ENCODE results near the gene SYMPK. TPM values are rescaled to one million over a fixed set of nuclear protein-coding genes. Genes with fewer than 3 reads are reported as not detected.

The SYMPK gene
- total RNA-seq, 4 donors from 2014 or later, result 44.0 to 158 (median 90.3) TPM

DNA sequence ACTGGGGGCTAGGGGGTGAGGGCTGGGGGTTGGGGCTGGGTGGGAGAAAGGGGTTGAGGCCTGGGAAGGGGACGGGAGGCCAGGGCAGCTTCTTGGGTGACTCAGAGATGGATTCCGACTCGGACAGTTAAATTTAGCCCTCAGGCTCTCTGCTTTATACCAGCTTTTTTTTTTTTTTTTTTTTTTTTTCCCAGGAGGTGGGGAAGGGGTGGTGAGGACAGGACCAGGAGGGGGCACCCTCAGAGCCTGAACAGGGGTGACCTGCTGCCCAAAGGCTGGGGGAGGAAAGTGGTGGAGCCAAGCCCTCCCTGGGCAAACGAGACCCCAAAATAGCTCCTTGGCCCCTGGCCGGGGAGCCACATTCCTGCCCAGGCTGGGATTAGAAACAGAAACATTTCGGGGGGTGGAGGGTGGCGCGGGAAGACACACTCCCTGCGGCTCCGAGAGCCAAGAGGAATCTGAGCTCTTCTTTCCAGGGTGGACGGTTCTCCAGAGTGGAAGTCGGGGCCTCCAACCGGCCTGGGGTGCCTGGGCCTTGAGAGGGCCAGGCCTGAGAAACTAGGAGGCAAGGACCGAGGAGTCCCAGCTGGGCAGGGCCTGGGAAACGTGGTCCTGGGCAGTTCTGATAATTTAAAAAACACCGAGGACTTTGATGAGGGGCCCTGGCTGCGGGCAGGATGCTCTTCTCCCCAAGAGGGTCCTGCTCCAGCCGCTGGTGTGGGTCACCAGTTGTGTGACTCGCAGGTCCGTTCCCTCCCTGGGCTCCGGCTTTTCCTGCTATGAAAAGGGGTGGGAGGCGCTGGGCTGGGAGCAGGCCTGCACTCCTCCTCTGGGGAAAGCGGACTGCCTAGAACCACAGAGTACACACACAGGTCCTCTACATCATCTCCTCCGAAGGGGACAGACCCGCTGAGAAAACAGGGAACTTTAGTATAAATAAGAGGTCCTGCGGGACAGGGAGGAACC lies 79.8 kb downstream of the SYMPK start:
- H3K4me3 ChIP-seq, result peak overlapping the region in 1 of 4 donors; percentile 59
- TF ChIP-seq POLR2A (IDR thresholded peaks at IDR 0.05) (no peak), CTCF (IDR thresholded peaks at IDR 0.05) (no peak)
- peaks cover 0 to 45% (median 15%) of the 10 kb centered on the region in 4 donors for H3K4me1 ChIP-seq
- H3K27me3 ChIP-seq, result no peaks in the 10 kb centered on the region
- DNase-seq, result peak in 1 of 3 donors; percentile 53
- peaks cover 0 to 32% (median 0%) of the 10 kb centered on the region in 3 donors for H3K36me3 ChIP-seq
- H3K9me3 ChIP-seq, result no peaks in the 10 kb centered on the region
- H3K27ac ChIP-seq, result peak overlapping the region; percentile 58 to 88 (median 71)

GRCh38 chr19:45782162-45782691 lies 80.7 kb downstream of the SYMPK start, which contains the start of gene DMPK:
Gene DMPK (minus strand): TSS chr19:45782490. CDS start chr19:45782352, 138 bp downstream.
- Histone ChIP-seq H3K27me3 (no peaks in the 10 kb centered on the region), H3K4me1 (peaks cover 0 to 45% (median 15%) of the 10 kb centered on the region in 4 donors)

GRCh38 chr19:45781214-45782161 lies 81.5 kb downstream of the SYMPK start:
- Histone ChIP-seq H3K27ac (peak overlapping the region; percentile 58 to 88 (median 71)), H3K27me3 (no peaks in the 10 kb centered on the region), H3K4me3 (peak overlapping the region; percentile 30 to 59 (median 37)), H3K4me1 (peaks cover 0 to 45% (median 15%) of the 10 kb centered on the region in 4 donors), H3K36me3 (peaks cover 0 to 31% (median 0%) of the 10 kb centered on the region in 3 donors), H3K9me3 (no peaks in the 10 kb centered on the region)
- TF ChIP-seq POLR2A (IDR thresholded peaks at IDR 0.05) (no peak), CTCF (IDR thresholded peaks at IDR 0.05) (no peak)
- DNase-seq, result peak in 1 of 3 donors; percentile 65

More at GRCh38 chr19:45782162-45782691, 80.7 kb downstream of the SYMPK start, which contains the start of gene DMPK:
- Histone ChIP-seq H3K4me3 (peak within 1 kb of the TSS; percentile 30 to 59 (median 37)), H3K36me3 (peaks cover 0 to 31% (median 0%) of the 10 kb centered on the region in 3 donors), H3K9me3 (no peaks in the 10 kb centered on the region), H3K27ac (peak within 1 kb of the TSS; percentile 58 to 88 (median 71))
- peak in 1 of 3 donors; percentile 53 for DNase-seq
- TF ChIP-seq POLR2A (IDR thresholded peaks at IDR 0.05) (no peak), CTCF (IDR thresholded peaks at IDR 0.05) (no peak)

GRCh38 chr19:45780448-45781213 lies 82.3 kb downstream of the SYMPK start:
- Histone ChIP-seq H3K36me3 (peaks cover 0 to 23% (median 0%) of the 10 kb centered on the region in 3 donors), H3K4me1 (peaks cover 0 to 45% (median 15%) of the 10 kb centered on the region in 4 donors), H3K27ac (peak overlapping the region in 2 of 4 donors; percentile 76 to 88), H3K4me3 (peak overlapping the region in 2 of 4 donors; percentile 5 to 59), H3K27me3 (no peaks in the 10 kb centered on the region), H3K9me3 (no peaks in the 10 kb centered on the region)
- TF ChIP-seq POLR2A (IDR thresholded peaks at IDR 0.05) (no peak), CTCF (IDR thresholded peaks at IDR 0.05) (no peak)
- DNase-seq, result peak in 1 of 3 donors; percentile 47

Data from Peyer's patch (tissue), 4 donors.